Measurements from ENCODE around the gene TERT. TPM values are rescaled to one million over a fixed set of nuclear protein-coding genes. Genes with fewer than 3 reads are reported as not detected.
A peak's percentile ranks its signal among the peaks of the same experiment; 100 is the strongest.

TERT gene
- polyA plus RNA-seq, 2 of the 4 experiments (the other 2 are of a cell fraction): 1.1 to 4.0 TPM

- TF ChIP-seq MAFK (IDR thresholded peaks at IDR 0.05; ENCODE audit: partially characterized antibody) (peak; percentile 99), ESRRA (IDR thresholded peaks at IDR 0.05; ENCODE audit: borderline replicate concordance, low read length) (no peak), HOXA7 (CRISPR knock-in tag; IDR thresholded peaks at IDR 0.05) (no peak)
- FAIRE-seq: no peak
- Histone ChIP-seq H3K4me2 (no peak overlapping the region), H3K9me3 (peaks cover 13% of the 10 kb centered on the region; the same call in 2 of the 3 replicates), H3K27ac (no peak overlapping the region), H3K4me1 (no peaks in the 10 kb centered on the region), H3K4me3 (no peak overlapping the region)
- ATAC-seq: no peak
- CTCF ChIA-PET: interaction anchor here (0.9 to 2.2 kb wide), 5 partner anchors 10 to 413 kb away, joined by 3 to 9 read pairs (median 3); no protein-coding TSS in a partner anchor
- DNase-seq (ENCODE audit: low read depth in 1 of 2, low spot score in 1 of 2): no peak
- POLR2A ChIA-PET: no interaction called here
- 58% methylated on average over 9 of the region's 13 CpGs for WGBS (ENCODE audit: missing lambda C conversion rate)
Observed at GRCh38 chr5:1231354-1231905, 63.4 kb downstream of the TERT start.

- 68% methylated on average over 15 of the region's 17 CpGs for WGBS (ENCODE audit: missing lambda C conversion rate)
- POLR2A ChIA-PET: no interaction called here
- CTCF ChIA-PET: interaction anchor here (1.0 to 2.2 kb wide), 4 partner anchors 9 to 24 kb away, joined by 3 to 9 read pairs (median 4); no protein-coding TSS in a partner anchor
- Histone ChIP-seq H3K9me3 (peaks cover 5% of the 10 kb centered on the region; the same call in 2 of the 3 replicates), H3K4me1 (no peaks in the 10 kb centered on the region), H3K27ac (no peak overlapping the region), H3K4me2 (no peak overlapping the region), H3K4me3 (no peak overlapping the region)
- ATAC-seq (peak in 1 of 2 experiments; percentile 11; a peak in 1 of 6 replicates), DNase-seq (ENCODE audit: low read depth in 1 of 2, low spot score in 1 of 2) (no peak), FAIRE-seq (no peak)
- TF ChIP-seq KDM1A (IDR thresholded peaks at IDR 0.05; ENCODE audit: low read depth): no peak
- no peak for TF ChIP-seq ELK1 (IDR thresholded peaks at IDR 0.05; ENCODE audit: low read depth, low read length)
- no peak for TF ChIP-seq USF2 (IDR thresholded peaks at IDR 0.05)
- no peak for TF ChIP-seq REST (IDR thresholded peaks at IDR 0.05)
- TF ChIP-seq ZSCAN20 (CRISPR knock-in tag; IDR thresholded peaks at IDR 0.05): no peak
- no peak for TF ChIP-seq HMGXB4 (CRISPR knock-in tag; IDR thresholded peaks at IDR 0.05; ENCODE audit: borderline replicate concordance)
- TF ChIP-seq NPAS2 (CRISPR knock-in tag; IDR thresholded peaks at IDR 0.05; ENCODE audit: borderline replicate concordance): no peak
- TF ChIP-seq E2F6 (IDR thresholded peaks at IDR 0.05; ENCODE audit: borderline replicate concordance, low read depth): no peak
- TF ChIP-seq JUN (IDR thresholded peaks at IDR 0.05): no peak
- TF ChIP-seq PHF8 (IDR thresholded peaks at IDR 0.05; ENCODE audit: borderline replicate concordance, low read depth): no peak
- no peak for TF ChIP-seq TFCP2L1 (CRISPR knock-in tag; IDR thresholded peaks at IDR 0.05)
- no peak for TF ChIP-seq CHD2 (IDR thresholded peaks at IDR 0.05; ENCODE audit: low read length, partially characterized antibody)
- no peak for TF ChIP-seq NFE2L2 (conservative IDR thresholded peaks at IDR 0.05; ENCODE audit: low read length)
Observed at GRCh38 chr5:1230551-1230950, 64.3 kb downstream of the TERT start.
